ENCODE results near the gene DENND1A.

- no peak for TF ChIP-seq CTCF (IDR thresholded peaks at IDR 0.05)
- TF ChIP-seq POLR2A (IDR thresholded peaks at IDR 0.05): no peak
These were observed 206.6 kb downstream of the DENND1A start for GRCh38 chr9:123723135-123723875.
